ENCODE measurements around the gene EFR3B.
"Not testable (repeated sequence)": the region's sequence is repeated elsewhere in the genome, so short reads cannot be mapped to it uniquely, and the experiment has no call there.

The EFR3B gene

DNA sequence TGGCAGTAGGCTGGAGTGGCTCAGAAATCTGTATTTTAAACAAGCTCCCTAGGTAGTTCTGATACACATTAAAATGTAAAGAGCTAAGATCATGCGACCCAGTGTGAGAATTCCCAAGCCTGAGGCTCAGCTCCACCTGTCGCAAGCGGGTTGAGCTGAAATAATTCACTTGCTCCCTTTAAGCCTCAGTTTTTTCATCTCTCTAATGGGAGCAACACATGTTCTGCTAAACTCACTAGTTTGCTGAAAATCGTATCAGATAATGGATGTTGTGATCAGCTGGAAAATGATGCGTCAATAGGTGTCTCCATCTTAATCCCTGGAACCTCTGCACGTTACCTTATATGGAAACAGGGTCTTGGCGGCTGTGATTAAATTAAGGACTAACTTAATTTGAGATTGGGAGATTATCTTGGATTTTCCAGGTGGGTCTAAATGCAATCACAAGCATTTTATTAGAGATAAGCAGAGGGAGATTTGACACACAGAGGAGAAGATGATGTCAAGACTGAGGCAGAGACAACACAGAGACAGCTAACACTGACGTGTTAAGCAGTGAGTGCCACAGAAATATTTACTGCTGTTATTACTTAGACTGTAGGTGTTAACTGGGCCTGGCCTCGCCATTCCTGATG lies 73.5 kb downstream of the EFR3B start:
- no peak for DNase-seq

- no peak for DNase-seq
Measured at GRCh38 chr2:25115902-25116301, 74.0 kb downstream of the EFR3B start.

DNA sequence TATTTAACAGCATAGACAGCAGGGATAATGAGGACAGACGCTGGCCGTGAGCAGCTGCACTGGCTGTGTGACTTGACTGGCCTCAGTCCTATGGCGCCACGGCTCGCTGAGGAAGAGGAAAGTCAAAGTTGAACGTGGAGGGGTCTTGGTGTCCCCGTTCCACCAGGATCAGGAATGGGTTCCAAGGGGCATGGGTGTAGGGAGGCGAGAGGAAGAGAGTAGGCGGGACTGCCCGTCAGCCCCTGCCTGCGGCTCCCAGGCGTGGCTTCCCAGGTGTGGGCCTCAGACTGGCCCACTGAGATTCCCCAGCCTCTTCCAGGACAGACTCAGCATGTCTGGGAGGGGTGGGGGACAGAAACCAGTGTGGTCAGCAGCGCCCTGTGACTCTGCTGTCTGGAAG lies 75.1 kb downstream of the EFR3B start:
- DNase-seq = no peak

DNA sequence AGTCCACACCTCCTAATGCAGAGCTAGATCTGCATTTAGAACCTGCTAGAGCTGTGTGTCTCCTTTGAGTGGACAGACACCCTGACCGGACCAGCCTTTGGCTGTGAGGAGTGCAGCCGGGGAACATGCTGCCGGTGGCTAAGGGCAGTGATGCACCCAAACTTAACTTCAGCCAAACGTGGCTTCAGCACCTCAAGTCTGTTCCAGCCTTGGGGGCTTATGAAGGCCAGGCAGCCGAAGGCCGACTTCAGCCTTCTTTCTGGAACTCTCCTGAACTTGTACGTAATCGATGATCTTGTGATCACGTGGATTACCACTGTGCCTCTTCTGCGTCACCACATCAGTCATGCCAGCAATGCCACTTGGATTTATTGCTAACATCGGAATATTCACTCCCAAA lies 77.4 kb downstream of the EFR3B start:
- no peak for DNase-seq

DNA sequence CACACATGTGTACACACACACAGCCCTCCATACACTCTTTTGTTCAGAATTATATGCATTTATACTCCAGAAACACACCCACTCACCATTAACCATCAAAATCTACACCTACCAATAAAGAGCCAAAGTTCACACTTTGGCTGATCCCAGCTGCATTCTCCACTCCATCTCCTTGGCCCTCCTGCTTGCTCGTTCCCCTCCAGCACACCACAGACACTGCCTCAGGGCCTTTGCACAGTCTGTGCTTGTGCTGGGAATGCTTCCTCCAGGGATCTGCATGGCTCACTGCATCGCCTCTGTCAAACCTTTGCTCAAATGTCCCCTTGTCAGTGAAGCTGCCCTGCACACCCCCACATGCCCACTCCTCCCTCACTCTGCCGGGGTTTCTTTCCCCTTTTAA lies 80.5 kb downstream of the EFR3B start:
- no peak for DNase-seq

DNA sequence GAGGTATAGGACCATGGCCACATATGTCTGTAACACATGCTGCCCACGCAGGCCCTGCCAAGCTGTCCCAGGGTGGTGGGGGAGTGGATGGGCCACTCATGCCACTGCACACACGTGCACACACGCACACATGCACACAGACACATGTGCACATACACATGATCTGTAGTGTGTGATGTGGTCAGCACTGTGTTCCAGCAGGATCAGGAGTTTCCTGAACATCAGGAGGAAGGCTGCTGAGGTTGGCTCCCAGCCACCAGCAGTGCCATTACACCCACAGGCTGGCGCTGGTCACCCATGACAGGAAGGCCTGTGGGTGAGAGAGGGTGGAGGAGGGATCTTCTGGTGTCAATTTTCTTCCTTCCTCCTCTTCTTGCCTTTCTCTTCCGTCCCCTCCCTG lies 81.8 kb downstream of the EFR3B start:
- DNase-seq = peak; percentile 16

- no peak for DNase-seq
Measured at GRCh38 chr2:25125189-25125588, 83.3 kb downstream of the EFR3B start.

DNA sequence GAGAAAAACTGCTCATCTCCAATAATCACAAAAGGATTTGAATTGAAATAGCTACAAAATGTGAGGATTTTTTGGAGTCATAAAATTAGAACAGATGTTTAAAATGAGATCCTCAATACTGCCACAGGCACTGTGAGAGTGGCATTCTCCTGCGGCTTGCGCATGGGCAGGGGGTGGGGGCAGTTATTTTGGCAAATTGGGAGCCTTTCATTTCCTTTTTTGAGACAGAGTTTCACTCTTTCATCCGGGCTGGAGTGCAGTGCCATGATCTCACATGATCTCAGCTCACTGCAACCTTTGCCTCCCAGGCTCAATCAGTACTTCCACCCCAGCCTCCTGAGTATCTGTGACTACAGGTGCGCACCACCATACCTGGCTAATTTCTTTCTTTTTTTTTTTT lies 84.1 kb downstream of the EFR3B start:
- DNase-seq = no peak

DNA sequence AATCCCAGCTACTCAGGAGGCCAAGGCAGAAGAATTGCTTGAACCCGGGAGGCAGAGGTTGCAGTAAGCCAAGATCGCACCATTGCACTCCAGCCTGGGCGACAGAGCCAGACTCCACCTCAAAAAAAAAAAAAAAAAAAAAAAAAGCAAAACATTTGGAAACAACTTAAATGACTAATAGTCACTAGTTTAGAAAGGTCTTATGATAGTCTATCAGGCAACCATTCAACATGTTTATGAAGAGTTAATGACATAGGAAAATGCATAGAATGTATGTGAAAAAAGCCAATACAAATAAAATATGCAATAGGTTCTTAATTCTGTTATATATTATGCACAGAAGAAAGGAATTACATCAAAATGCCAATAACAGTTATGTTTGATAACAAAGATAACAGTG lies 85.2 kb downstream of the EFR3B start:
- not testable (repeated sequence) for DNase-seq

GRCh38 chr2:25127646-25128045 lies 85.8 kb downstream of the EFR3B start:
- DNase-seq = no peak

DNA sequence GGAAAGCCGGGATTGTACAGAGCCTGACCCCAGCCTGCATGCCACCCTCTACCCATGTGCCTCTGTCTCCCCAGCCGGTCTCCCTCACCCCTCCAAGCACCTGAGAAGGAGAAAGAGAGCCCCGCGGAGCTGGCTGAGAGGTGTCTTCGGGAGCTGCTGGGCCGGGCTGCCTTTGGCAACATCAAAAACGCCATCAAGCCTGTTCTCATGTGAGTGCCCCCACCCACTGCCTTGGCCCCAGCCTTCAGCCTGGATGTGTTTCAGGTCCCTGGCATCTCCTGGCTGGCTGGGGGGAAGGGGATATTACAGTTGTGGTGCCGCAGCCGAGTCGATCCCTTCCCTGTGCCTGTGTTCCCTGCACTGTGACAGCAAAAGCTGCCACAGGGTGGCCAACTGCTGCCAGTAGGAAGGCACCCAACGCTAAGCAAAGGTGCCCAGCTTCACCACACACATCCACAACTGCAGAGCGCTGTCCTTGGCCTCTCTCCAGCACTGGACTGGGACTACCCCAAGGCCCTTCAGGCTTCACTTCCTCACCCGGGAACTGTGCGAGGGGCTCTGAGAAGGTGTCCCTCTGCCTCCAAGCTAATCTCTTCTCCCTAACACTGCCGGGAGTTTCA lies 88.1 kb downstream of the EFR3B start:
- no peak for DNase-seq

DNA sequence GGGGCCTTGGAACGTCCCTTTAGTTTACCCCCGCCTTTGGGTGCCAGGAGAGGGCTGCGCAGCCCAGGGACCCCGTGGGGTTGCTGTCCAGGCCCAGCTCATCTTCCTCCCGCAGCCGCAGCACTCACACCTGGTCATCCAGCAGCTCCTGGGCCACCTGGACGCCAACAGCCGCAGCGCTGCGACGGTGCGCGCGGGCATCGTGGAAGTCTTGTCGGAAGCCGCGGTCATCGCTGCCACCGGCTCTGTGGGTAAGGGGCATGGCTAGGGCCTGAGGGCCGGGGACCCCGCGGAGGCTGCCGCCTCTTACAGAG lies 89.3 kb downstream of the EFR3B start:
- DNase-seq = no peak

GRCh38 chr2:25131567-25132298 lies 89.9 kb downstream of the EFR3B start:
- no peak for DNase-seq

GRCh38 chr2:25132299-25132635 lies 90.4 kb downstream of the EFR3B start:
- no peak for DNase-seq

- no peak for DNase-seq
Measured at GRCh38 chr2:25132693-25133092, 90.8 kb downstream of the EFR3B start.

- DNase-seq = not testable (repeated sequence)
Measured at GRCh38 chr2:25140535-25140934, 98.7 kb downstream of the EFR3B start.

- DNase-seq = no peak
Measured at GRCh38 chr2:25141120-25141519, 99.2 kb downstream of the EFR3B start.

- DNase-seq = no peak
Measured at GRCh38 chr2:25145803-25146202, 103.9 kb downstream of the EFR3B start.

DNA sequence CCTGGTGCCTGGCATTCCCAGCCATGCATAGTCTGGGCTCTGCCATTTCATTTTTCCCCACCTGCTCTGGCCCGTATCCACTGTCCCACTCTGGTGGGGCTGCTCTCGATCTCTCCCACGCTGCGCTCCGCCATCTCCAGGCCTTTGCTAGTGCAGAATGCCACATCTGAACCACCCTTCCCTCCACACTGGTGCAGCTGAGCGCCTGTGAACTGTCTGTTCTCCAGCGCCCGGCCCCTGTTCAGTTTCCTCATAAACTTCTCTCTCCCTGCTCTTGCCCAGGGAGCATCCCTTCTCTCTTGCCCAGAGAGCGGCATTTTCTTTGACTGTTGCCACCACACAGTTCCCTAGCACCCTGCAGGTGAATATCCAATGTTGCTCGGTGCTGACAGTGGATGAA lies 105.0 kb downstream of the EFR3B start:
- no peak for DNase-seq

DNA sequence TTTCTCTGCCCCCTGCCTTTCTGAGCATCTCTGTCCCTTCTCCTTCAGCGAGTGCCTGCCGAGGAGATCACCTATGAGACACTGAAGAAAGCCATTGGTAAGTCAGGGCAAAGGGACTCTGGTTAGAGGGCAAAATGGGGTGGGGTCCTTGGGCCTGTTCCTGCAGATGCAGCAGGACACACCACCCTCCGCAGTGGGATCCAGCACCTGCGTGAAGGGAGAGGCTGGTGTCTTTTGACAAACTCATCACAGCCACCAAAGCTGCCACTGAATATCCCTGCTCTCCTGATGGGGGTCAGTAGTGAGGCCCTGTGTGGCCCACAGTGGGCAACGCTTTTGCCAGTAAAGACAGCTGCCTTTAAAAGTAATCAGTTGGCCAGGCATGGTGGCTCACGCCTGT lies 107.8 kb downstream of the EFR3B start:
- no peak for DNase-seq

- not testable (repeated sequence) for DNase-seq
Measured at GRCh38 chr2:25150993-25151392, 109.1 kb downstream of the EFR3B start.

DNA sequence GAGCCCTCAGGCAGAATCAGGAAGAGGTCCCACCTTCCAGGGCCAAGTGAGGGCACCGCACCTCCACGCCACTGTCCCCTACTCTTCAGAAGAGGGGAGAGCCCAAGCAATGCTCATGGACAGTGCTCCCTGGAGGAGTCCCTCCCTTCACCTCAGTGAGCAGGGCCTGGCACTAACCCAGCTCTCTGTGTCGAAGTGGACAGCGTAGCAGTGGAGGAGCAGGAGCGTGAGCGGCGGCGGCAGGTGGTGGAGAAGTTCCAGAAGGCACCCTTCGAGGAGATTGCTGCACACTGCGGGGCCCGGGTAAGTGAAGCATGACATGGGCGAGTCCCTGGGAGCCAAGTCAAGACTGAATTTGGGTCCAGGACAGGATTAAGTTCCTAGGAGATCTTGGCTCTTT lies 109.8 kb downstream of the EFR3B start:
- no peak for DNase-seq

GRCh38 chr2:25155401-25155800 lies 113.5 kb downstream of the EFR3B start:
- DNase-seq = no peak

- DNase-seq = no peak
Measured at GRCh38 chr2:25158096-25158852, 116.4 kb downstream of the EFR3B start.

All from NCI-H69 (cell line).